SK-N-SH (cell line): ENCODE data around the gene ZSCAN20. TPM values are rescaled to one million over a fixed set of nuclear protein-coding genes. Genes with fewer than 3 reads are reported as not detected.

Source experiments
- CHD2 ChIP-seq: fragments of 150-350 bp; IDR thresholded peaks from 2 replicates; pipeline ENCODE4 v1.6.1; 2018; ENCODE audit warnings: low read length; ENCODE audit not compliant: partially characterized antibody
- ELF1 ChIP-seq: IDR thresholded peaks from 2 replicates; pipeline ENCODE4 v1.4.0; 2012
- EZH2phosphoT487 ChIP-seq: fragments of 200-600 bp; sonication (generic); IDR thresholded peaks from 2 replicates; pipeline ENCODE4 v1.6.1; 2017; ENCODE audit warnings: low read depth, mixed run types, mild to moderate bottlenecking, antibody characterized with exemption, moderate library complexity, borderline replicate concordance
- FOXJ3 ChIP-seq: sonication (generic); formaldehyde crosslinking; IDR thresholded peaks from 2 replicates; pipeline ENCODE4 v1.5.1; 2020; ENCODE audit warnings: mild to moderate bottlenecking, missing genetic modification reagents
- GABPA ChIP-seq: IDR thresholded peaks from 2 replicates; pipeline ENCODE4 v1.4.0; 2012; ENCODE audit warnings: low read depth, mild to moderate bottlenecking
- GATA2 ChIP-seq: sonication (generic); formaldehyde crosslinking; IDR thresholded peaks from 2 replicates; pipeline ENCODE4 v1.5.0; 2020; ENCODE audit warnings: mild to moderate bottlenecking, missing genetic modification reagents
- IRF3 ChIP-seq: fragments of 150-350 bp; IDR thresholded peaks from 2 replicates; pipeline ENCODE4 v1.6.1; 2016; ENCODE audit warnings: mild to moderate bottlenecking, low read depth, low read length
- MXI1 ChIP-seq: IDR thresholded peaks from 2 replicates; pipeline ENCODE4 v1.6.1; 2012; ENCODE audit warnings: mild to moderate bottlenecking, low read depth, low read length, improper control_type of control experiment
- POLR2AphosphoS5 ChIP-seq: IDR thresholded peaks from 2 replicates; pipeline ENCODE4 v1.6.1; 2012; ENCODE audit warnings: low read depth, low read length
- RAD21 ChIP-seq: IDR thresholded peaks from 2 replicates; pipeline ENCODE4 v1.6.1; 2012; ENCODE audit warnings: mild to moderate bottlenecking, low read length
- RCOR1 ChIP-seq: fragments of 150-350 bp; IDR thresholded peaks from 2 replicates; pipeline ENCODE4 v1.6.1; 2017; ENCODE audit warnings: antibody characterized with exemption, low read length
- REST ChIP-seq: IDR thresholded peaks from 2 replicates; pipeline ENCODE4 v1.6.1; 2012; ENCODE audit warnings: mild to moderate bottlenecking, low read depth, low read length, moderate library complexity
- RFX5 ChIP-seq: IDR thresholded peaks from 2 replicates; pipeline ENCODE4 v1.6.1; 2012; ENCODE audit warnings: mild to moderate bottlenecking, improper control_type of control experiment, low read length
- RXRA ChIP-seq: IDR thresholded peaks from 2 replicates; pipeline ENCODE4 v1.4.0; 2012; ENCODE audit warnings: low read depth, mild to moderate bottlenecking, borderline replicate concordance
- SIN3A ChIP-seq: IDR thresholded peaks from 2 replicates; pipeline ENCODE4 v1.6.1; 2012; ENCODE audit warnings: low read depth, mild to moderate bottlenecking, low read length, moderate library complexity, borderline replicate concordance
- TCF12 ChIP-seq: IDR thresholded peaks from 2 replicates; pipeline ENCODE4 v1.4.0; 2012
- USF1 ChIP-seq: IDR thresholded peaks from 2 replicates; pipeline ENCODE4 v1.4.0; 2012; ENCODE audit warnings: low read depth, borderline replicate concordance
- YY1 ChIP-seq: IDR thresholded peaks from 2 replicates; pipeline ENCODE4 v1.4.0; 2012; ENCODE audit warnings: low read depth, mild to moderate bottlenecking
- ZBTB33 ChIP-seq: IDR thresholded peaks from 2 replicates; pipeline ENCODE4 v1.4.0; 2012; ENCODE audit warnings: low read depth, borderline replicate concordance
- polyA plus RNA-seq, 3 experiments: library from polyadenylated mRNA; depleted of rRNA; stranded (reverse); fragments of >200 nt; gene quantifications; 2 replicates each; pipeline ENCODE4 v1.2.3, GENCODE V29; 2012
- TF ChIP-seq, protein P1 (sequence below): fragments of 200-600 bp; sonication (generic); IDR thresholded peaks from 2 replicates; pipeline ENCODE4 v1.6.1; 2017; ENCODE audit warnings: antibody characterized with exemption, mild to moderate bottlenecking, moderate library complexity

ZSCAN20 gene
- polyA plus RNA-seq, 1 of the 3 experiments (the other 2 are of a cell fraction): 2.1 TPM

- no peak for TF ChIP-seq YY1
- TF ChIP-seq CHD2: no peak
- TF ChIP-seq USF1: no peak
- TF ChIP-seq, protein P1, sequence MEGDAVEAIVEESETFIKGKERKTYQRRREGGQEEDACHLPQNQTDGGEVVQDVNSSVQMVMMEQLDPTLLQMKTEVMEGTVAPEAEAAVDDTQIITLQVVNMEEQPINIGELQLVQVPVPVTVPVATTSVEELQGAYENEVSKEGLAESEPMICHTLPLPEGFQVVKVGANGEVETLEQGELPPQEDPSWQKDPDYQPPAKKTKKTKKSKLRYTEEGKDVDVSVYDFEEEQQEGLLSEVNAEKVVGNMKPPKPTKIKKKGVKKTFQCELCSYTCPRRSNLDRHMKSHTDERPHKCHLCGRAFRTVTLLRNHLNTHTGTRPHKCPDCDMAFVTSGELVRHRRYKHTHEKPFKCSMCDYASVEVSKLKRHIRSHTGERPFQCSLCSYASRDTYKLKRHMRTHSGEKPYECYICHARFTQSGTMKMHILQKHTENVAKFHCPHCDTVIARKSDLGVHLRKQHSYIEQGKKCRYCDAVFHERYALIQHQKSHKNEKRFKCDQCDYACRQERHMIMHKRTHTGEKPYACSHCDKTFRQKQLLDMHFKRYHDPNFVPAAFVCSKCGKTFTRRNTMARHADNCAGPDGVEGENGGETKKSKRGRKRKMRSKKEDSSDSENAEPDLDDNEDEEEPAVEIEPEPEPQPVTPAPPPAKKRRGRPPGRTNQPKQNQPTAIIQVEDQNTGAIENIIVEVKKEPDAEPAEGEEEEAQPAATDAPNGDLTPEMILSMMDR: no peak
- no peak for TF ChIP-seq GATA2 (CRISPR knock-in tag)
- no peak for TF ChIP-seq RAD21
- TF ChIP-seq EZH2phosphoT487: no peak
- TF ChIP-seq GABPA: peak; percentile 45; the same call in 1 of the 2 replicates
- TF ChIP-seq FOXJ3: no peak
- TF ChIP-seq REST: peak; percentile 70; the same call in 1 of the 2 replicates
- TF ChIP-seq SIN3A: peak; percentile 82; the same call in 1 of the 2 replicates
- TF ChIP-seq RFX5: no peak
- TF ChIP-seq ZBTB33: peak; percentile 87
- peak; percentile 79 for TF ChIP-seq ELF1
- TF ChIP-seq POLR2AphosphoS5: peak; percentile 76; the same call in 1 of the 2 replicates
- TF ChIP-seq RCOR1: no peak
- no peak for TF ChIP-seq MXI1
- no peak for TF ChIP-seq IRF3
- peak; percentile 96 for TF ChIP-seq TCF12
- peak; percentile 98 for TF ChIP-seq RXRA
Measured at GRCh38 chr1:33433509-33434362, 38.7 kb upstream of the ZSCAN20 start (continued).
